IPS-18c (cell line): ENCODE results near the gene LMF1.
A peak's percentile ranks its signal among the peaks of the same experiment; 100 is the strongest.

Experiments used
- H3K4me3 ChIP-seq: 2 replicates; pipeline ENCODE4 v1.7.0; 2013; ENCODE audit warnings: low read depth, mild to moderate bottlenecking, low read length, moderate library complexity; ENCODE audit not compliant: insufficient read depth
- H3K9me3 ChIP-seq: one replicate; pipeline ENCODE4 v1.6.1; 2013; ENCODE audit warnings: mild to moderate bottlenecking, low read length, moderate library complexity; ENCODE audit not compliant: control insufficient read depth, insufficient read depth

LMF1 gene

GRCh38 chr16:978403-978802, 7.6 kb upstream of the LMF1 start:
- Histone ChIP-seq H3K9me3 (peaks cover 2% of the 10 kb centered on the region), H3K4me3 (no peak overlapping the region)

GRCh38 chr16:977896-978295, 7.1 kb upstream of the LMF1 start:
- peaks cover 2% of the 10 kb centered on the region for H3K9me3 ChIP-seq
- H3K4me3 ChIP-seq = no peak overlapping the region

- Histone ChIP-seq H3K4me3 (no peak overlapping the region), H3K9me3 (peaks cover 2% of the 10 kb centered on the region)
Measured at GRCh38 chr16:977081-977701, 6.4 kb upstream of the LMF1 start.

GRCh38 chr16:976389-976931, 5.7 kb upstream of the LMF1 start:
- H3K4me3 ChIP-seq = no peak overlapping the region
- H3K9me3 ChIP-seq = peaks cover 2% of the 10 kb centered on the region

- peaks cover 4% of the 10 kb centered on the region for H3K9me3 ChIP-seq
- H3K4me3 ChIP-seq = no peak overlapping the region
Measured at GRCh38 chr16:975291-975690, 4.5 kb upstream of the LMF1 start.

GRCh38 chr16:974611-975261, 4.0 kb upstream of the LMF1 start:
- no peak overlapping the region for H3K4me3 ChIP-seq
- H3K9me3 ChIP-seq = peaks cover 3% of the 10 kb centered on the region

GRCh38 chr16:974001-974601, 3.3 kb upstream of the LMF1 start:
- Histone ChIP-seq H3K9me3 (peaks cover 2% of the 10 kb centered on the region), H3K4me3 (no peak overlapping the region)

- Histone ChIP-seq H3K9me3 (peaks cover 2% of the 10 kb centered on the region), H3K4me3 (no peak overlapping the region)
Measured at GRCh38 chr16:973366-973765, 2.6 kb upstream of the LMF1 start.

- H3K4me3 ChIP-seq = no peak overlapping the region
- peaks cover 2% of the 10 kb centered on the region for H3K9me3 ChIP-seq
Measured at GRCh38 chr16:972316-973002, 1.7 kb upstream of the LMF1 start.

GRCh38 chr16:971981-972315, 1.2 kb upstream of the LMF1 start:
- peaks cover 2% of the 10 kb centered on the region for H3K9me3 ChIP-seq
- no peak overlapping the region for H3K4me3 ChIP-seq

- H3K4me3 ChIP-seq = peak overlapping the region; percentile 46; the same call in 1 of the 2 replicates
- H3K9me3 ChIP-seq = peaks cover 2% of the 10 kb centered on the region
Measured at GRCh38 chr16:971582-971905, 760 bp upstream of the LMF1 start.

GRCh38 chr16:970386-970765, 408 bp downstream of the LMF1 start:
- Histone ChIP-seq H3K9me3 (peaks cover 2% of the 10 kb centered on the region), H3K4me3 (peak overlapping the region; percentile 67)

- Histone ChIP-seq H3K9me3 (peaks cover 3% of the 10 kb centered on the region), H3K4me3 (peak overlapping the region; percentile 67)
Measured at GRCh38 chr16:969508-970385, 1.0 kb downstream of the LMF1 start.

GRCh38 chr16:968620-969019, 2.2 kb downstream of the LMF1 start:
- Histone ChIP-seq H3K4me3 (no peak overlapping the region), H3K9me3 (peaks cover 4% of the 10 kb centered on the region)

GRCh38 chr16:967546-968295, 3.1 kb downstream of the LMF1 start:
- Histone ChIP-seq H3K4me3 (no peak overlapping the region), H3K9me3 (peaks cover 4% of the 10 kb centered on the region)

- H3K9me3 ChIP-seq = peaks cover 4% of the 10 kb centered on the region
- no peak overlapping the region for H3K4me3 ChIP-seq
Measured at GRCh38 chr16:967077-967541, 3.7 kb downstream of the LMF1 start.
